GM12878 (cell line): ENCODE results near the gene FOXI1. TPM values are rescaled to one million over a fixed set of nuclear protein-coding genes. Genes with fewer than 3 reads are reported as not detected.

ENCODE experiments used
- CBFB ChIP-seq: IDR thresholded peaks from 2 replicates; pipeline ENCODE4 v1.6.1; 2016; ENCODE audit warnings: antibody characterized with exemption, low read depth
- EP300 ChIP-seq, 2 experiments: fragments of 150-350 bp in 1 of 2; IDR thresholded peaks; 2 replicates each; pipeline ENCODE4 v1.6.1; 2011 to 2012; ENCODE audit warnings: low read depth in 2 of 2, low read length in 2 of 2, borderline replicate concordance in 1 of 2, improper control_type of control experiment in 1 of 2, inconsistent platforms in 1 of 2; ENCODE audit not compliant: control insufficient read depth in 1 of 2
- HCFC1 ChIP-seq: fragments of 150-350 bp; IDR thresholded peaks from 2 replicates; pipeline ENCODE4 v1.6.1; 2014; ENCODE audit warnings: low read length
- NFYA ChIP-seq: IDR thresholded peaks from 2 replicates; pipeline ENCODE4 v1.6.1; 2011; ENCODE audit warnings: low read depth, mild to moderate bottlenecking, low read length, improper control_type of control experiment, borderline replicate concordance
- SMARCA5 ChIP-seq: fragments of 450-650 bp; IDR thresholded peaks from 2 replicates; pipeline ENCODE4 v1.6.1; 2017; ENCODE audit warnings: mild to moderate bottlenecking
- polyA plus RNA-seq, 11 experiments: library from polyadenylated mRNA; depleted of rRNA in 4 of 11; unstranded in 6 of 11; stranded (reverse) in 5 of 11; fragments of >200 nt; fragmentation: Nextera tagmentation in 4 of 11; fragmentation: Illumina TruSeq in 1 of 11; extraction: Ambion mirVana in 4 of 11; extraction: Trizol in 1 of 11; gene quantifications; 1 replicate in 1 of 11; 2 replicates in 10 of 11; pipeline versions ENCODE4 v1.2.1 to v1.2.3, GENCODE V29; 2011 to 2016; ENCODE audit warnings: inconsistent platforms in 2 of 11, missing spikeins in 2 of 11, low read depth in 1 of 11
- total RNA-seq, 4 experiments: library from RNA; depleted of rRNA in 3 of 4; stranded (reverse); fragments of >200 nt in 3 of 4; fragmentation: Illumina TruSeq in 1 of 4; extraction: Trizol in 1 of 4; gene quantifications; 2 replicates each; pipeline versions ENCODE4 v1.2.1 to v1.2.3, GENCODE V29; 2013 to 2021
- TF ChIP-seq, protein P1 (sequence below): fragments of 450-650 bp; formaldehyde crosslinking; IDR thresholded peaks from 2 replicates; pipeline ENCODE4 v1.5.0; 2022; ENCODE audit warnings: mild to moderate bottlenecking, missing genetic modification characterization
- TF ChIP-seq, protein P2 (sequence below): fragments of 450-650 bp; IDR thresholded peaks from 2 replicates; pipeline ENCODE4 v1.6.1; 2017; ENCODE audit warnings: mild to moderate bottlenecking

The FOXI1 gene
- total and polyA plus RNA-seq, 10 of the 15 experiments (the other 5 are each of a cell fraction or from before 2014, with no cell fraction given) = not detected

DNA sequence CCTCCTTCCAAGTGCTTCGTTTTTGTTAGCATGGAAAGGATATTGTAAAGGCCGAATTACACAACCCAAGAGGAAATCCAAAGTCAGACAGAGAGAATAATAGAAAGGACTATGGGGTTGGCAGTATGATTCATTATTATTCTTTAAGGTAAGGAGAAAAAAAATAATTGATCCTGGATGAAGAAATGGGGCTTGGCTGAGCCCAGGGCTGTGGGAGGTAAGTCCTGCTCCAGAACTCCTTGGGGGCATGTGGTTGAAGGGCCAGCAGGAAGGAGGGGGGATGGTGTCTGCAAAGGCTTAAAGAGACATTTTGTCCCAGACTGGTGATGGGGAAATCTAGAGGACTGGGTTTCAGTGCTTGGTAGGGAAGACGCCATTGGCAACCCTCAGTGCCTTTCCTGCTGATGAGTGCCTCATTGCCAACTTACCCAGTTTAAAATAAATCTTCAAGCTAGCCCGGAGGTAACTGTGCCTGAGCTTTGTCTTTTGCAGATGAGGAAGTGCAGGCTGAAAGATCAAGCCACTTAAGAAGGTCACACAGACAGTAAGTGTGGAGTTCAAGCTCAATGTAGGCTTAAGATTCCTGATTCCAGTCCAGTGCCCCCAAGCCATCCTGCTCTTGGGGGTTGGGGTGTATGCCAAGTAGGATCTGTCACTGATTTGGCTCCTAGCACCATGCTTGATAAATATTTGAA, 30.2 kb downstream of the FOXI1 start (continued):
- TF ChIP-seq, protein P1, sequence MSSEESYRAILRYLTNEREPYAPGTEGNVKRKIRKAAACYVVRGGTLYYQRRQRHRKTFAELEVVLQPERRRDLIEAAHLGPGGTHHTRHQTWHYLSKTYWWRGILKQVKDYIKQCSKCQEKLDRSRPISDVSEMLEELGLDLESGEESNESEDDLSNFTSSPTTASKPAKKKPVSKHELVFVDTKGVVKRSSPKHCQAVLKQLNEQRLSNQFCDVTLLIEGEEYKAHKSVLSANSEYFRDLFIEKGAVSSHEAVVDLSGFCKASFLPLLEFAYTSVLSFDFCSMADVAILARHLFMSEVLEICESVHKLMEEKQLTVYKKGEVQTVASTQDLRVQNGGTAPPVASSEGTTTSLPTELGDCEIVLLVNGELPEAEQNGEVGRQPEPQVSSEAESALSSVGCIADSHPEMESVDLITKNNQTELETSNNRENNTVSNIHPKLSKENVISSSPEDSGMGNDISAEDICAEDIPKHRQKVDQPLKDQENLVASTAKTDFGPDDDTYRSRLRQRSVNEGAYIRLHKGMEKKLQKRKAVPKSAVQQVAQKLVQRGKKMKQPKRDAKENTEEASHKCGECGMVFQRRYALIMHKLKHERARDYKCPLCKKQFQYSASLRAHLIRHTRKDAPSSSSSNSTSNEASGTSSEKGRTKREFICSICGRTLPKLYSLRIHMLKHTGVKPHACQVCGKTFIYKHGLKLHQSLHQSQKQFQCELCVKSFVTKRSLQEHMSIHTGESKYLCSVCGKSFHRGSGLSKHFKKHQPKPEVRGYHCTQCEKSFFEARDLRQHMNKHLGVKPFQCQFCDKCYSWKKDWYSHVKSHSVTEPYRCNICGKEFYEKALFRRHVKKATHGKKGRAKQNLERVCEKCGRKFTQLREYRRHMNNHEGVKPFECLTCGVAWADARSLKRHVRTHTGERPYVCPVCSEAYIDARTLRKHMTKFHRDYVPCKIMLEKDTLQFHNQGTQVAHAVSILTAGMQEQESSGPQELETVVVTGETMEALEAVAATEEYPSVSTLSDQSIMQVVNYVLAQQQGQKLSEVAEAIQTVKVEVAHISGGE = no peak
- TF ChIP-seq SMARCA5 = no peak
- TF ChIP-seq, protein P2, sequence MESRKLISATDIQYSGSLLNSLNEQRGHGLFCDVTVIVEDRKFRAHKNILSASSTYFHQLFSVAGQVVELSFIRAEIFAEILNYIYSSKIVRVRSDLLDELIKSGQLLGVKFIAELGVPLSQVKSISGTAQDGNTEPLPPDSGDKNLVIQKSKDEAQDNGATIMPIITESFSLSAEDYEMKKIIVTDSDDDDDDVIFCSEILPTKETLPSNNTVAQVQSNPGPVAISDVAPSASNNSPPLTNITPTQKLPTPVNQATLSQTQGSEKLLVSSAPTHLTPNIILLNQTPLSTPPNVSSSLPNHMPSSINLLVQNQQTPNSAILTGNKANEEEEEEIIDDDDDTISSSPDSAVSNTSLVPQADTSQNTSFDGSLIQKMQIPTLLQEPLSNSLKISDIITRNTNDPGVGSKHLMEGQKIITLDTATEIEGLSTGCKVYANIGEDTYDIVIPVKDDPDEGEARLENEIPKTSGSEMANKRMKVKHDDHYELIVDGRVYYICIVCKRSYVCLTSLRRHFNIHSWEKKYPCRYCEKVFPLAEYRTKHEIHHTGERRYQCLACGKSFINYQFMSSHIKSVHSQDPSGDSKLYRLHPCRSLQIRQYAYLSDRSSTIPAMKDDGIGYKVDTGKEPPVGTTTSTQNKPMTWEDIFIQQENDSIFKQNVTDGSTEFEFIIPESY = no peak
- TF ChIP-seq HCFC1 = no peak
- no peak for TF ChIP-seq NFYA
- TF ChIP-seq EP300 (IDR thresholded peaks at IDR 0.05; ENCODE audit: borderline replicate concordance in 1 of 2, control insufficient read depth in 1 of 2, low read depth in 2 of 2, low read length in 2 of 2) = no peak
- no peak for TF ChIP-seq CBFB
